PC-3 (cell line): ENCODE measurements around the gene TPX2. TPM values are rescaled to one million over a fixed set of nuclear protein-coding genes. Genes with fewer than 3 reads are reported as not detected.

ENCODE experiments used
- ATAC-seq: fragments of 200-7000 bp; cut with Tn5 transposase; 2 replicates; pipeline ENCODE4 v1.9.1; 2020; ENCODE audit warnings: mild to moderate bottlenecking, moderate library complexity
- BruUV-seq: library from RNA; stranded (reverse); fragments of 400-500 nt; replicated peaks from 2 replicates; lab custom pipeline; 2021; lab: Mats Ljungman, UMichigan
- CTCF ChIA-PET: fragments of 300-600 bp; sonication (Branson Sonifier 250); formaldehyde crosslinking; loops from one replicate; lab custom pipeline; 2022; ENCODE audit warnings: antibody characterized with exemption; lab: Charles Lee
- POLR2A ChIA-PET: fragments of 300-600 bp; sonication (Branson Sonifier 250); formaldehyde crosslinking; loops from one replicate; lab custom pipeline; 2022; ENCODE audit warnings: antibody characterized with exemption; ENCODE audit not compliant: unreplicated experiment; lab: Charles Lee
- DNase-seq: peaks from one replicate; pipeline ENCODE4 v3.0.0-alpha.2; 2015
- H2AFZ ChIP-seq: fragments of 300-600 bp; sonication (generic); 2 replicates; pipeline ENCODE4 v1.6.0; 2016; ENCODE audit warnings: antibody characterized with exemption, low read length
- H3F3A ChIP-seq: fragments of 300-600 bp; sonication (generic); one replicate; pipeline ENCODE4 v1.6.0; 2017; ENCODE audit warnings: antibody characterized with exemption, low read length, control low read depth, mild to moderate bottlenecking; ENCODE audit not compliant: unreplicated experiment
- H3K27ac ChIP-seq: fragments of 300-600 bp; sonication (generic); 2 replicates; pipeline ENCODE4 v1.5.1; 2016; ENCODE audit warnings: mild to moderate bottlenecking, low read length
- H3K27me3 ChIP-seq: fragments of 300-600 bp; sonication (generic); 2 replicates; pipeline ENCODE4 v1.6.1; 2016; ENCODE audit warnings: low read length, mixed read lengths
- H3K36me3 ChIP-seq: fragments of 300-600 bp; sonication (generic); 2 replicates; pipeline ENCODE4 v1.6.1; 2016; ENCODE audit warnings: low read depth, mixed run types, low read length, mixed read lengths
- H3K4me1 ChIP-seq: fragments of 300-600 bp; sonication (generic); 2 replicates; pipeline ENCODE4 v1.5.1; 2016; ENCODE audit warnings: low read length; ENCODE audit not compliant: insufficient read depth
- H3K4me2 ChIP-seq: fragments of 300-600 bp; sonication (generic); 2 replicates; pipeline ENCODE4 v1.6.0; 2016; ENCODE audit warnings: low read length
- H3K4me3 ChIP-seq: fragments of 300-600 bp; sonication (generic); 2 replicates; pipeline ENCODE4 v1.5.1; 2016; ENCODE audit warnings: mild to moderate bottlenecking, low read length, mixed read lengths
- H3K79me2 ChIP-seq: fragments of 300-600 bp; sonication (generic); 2 replicates; pipeline ENCODE4 v1.6.1; 2017; ENCODE audit warnings: low read length, mixed read lengths
- H3K9ac ChIP-seq: fragments of 300-600 bp; sonication (generic); 2 replicates; pipeline ENCODE4 v1.6.0; 2016; ENCODE audit warnings: mild to moderate bottlenecking, low read length
- H3K9me2 ChIP-seq: fragments of 300-600 bp; sonication (generic); replicated peaks from 2 replicates; pipeline ENCODE4 v1.6.1; 2016; ENCODE audit warnings: mixed run types, low read length, mixed read lengths
- H3K9me3 ChIP-seq: fragments of 300-600 bp; sonication (generic); 2 replicates; pipeline ENCODE4 v1.6.1; 2016; ENCODE audit warnings: low read length, mixed read lengths
- H4K20me1 ChIP-seq: fragments of 300-600 bp; sonication (generic); 2 replicates; pipeline ENCODE4 v1.6.1; 2016; ENCODE audit warnings: low read length, mixed read lengths
- CTCF ChIP-seq: fragments of 300-600 bp; sonication (generic); conservative IDR thresholded peaks from 2 replicates; pipeline ENCODE4 v1.5.1; 2017; ENCODE audit warnings: antibody characterized with exemption, low read depth, mild to moderate bottlenecking, low read length
- EZH2 ChIP-seq: fragments of 300-600 bp; sonication (generic); IDR thresholded peaks from one replicate; pipeline ENCODE4 v1.6.1; 2017; ENCODE audit warnings: antibody characterized with exemption, mild to moderate bottlenecking, low read length; ENCODE audit not compliant: unreplicated experiment
- EZH2phosphoT487 ChIP-seq: fragments of 300-600 bp; sonication (generic); IDR thresholded peaks from 2 replicates; pipeline ENCODE4 v1.6.1; 2018; ENCODE audit warnings: mild to moderate bottlenecking, antibody characterized with exemption, low read length, borderline replicate concordance
- intact Hi-C: fragments of 100-400 bp; cut with micrococcal nuclease; formaldehyde crosslinking; loops from 2 replicates; pipeline ENCODE4 v1.9.0; 2023
- total RNA-seq: library from RNA; depleted of rRNA; stranded (reverse); fragments of >200 nt; gene quantifications from 2 replicates; pipeline ENCODE4 v1.2.3, GENCODE V29; 2014

The TPX2 gene
- total RNA-seq, 1 experiment from 2014 or later: 128 TPM

GRCh38 chr20:31694842-31695593 lies 44.1 kb upstream of the TPX2 start:
- Histone ChIP-seq H3K4me2 (no peak overlapping the region), H3K9me3 (no peaks in the 10 kb centered on the region), H4K20me1 (no peaks in the 10 kb centered on the region), H3K9me2 (no peaks in the 10 kb centered on the region), H3K9ac (peak overlapping the region; percentile 42), H3K27me3 (no peaks in the 10 kb centered on the region), H3K4me1 (peaks cover 65% of the 10 kb centered on the region), H2AFZ (no peak overlapping the region), H3K79me2 (peaks cover 92% of the 10 kb centered on the region), H3K27ac (peak overlapping the region; percentile 86), H3K36me3 (peaks cover 58% of the 10 kb centered on the region), H3F3A (no peaks in the 10 kb centered on the region), H3K4me3 (no peak overlapping the region)
- ATAC-seq (no peak), DNase-seq (peak; percentile 1)
- intact Hi-C loops: no loop called here
- BruUV-seq: no TSS peak
- ChIA-PET CTCF (interaction anchor here (1.5 kb wide), 1 partner anchor 29 kb away, joined by 5 read pairs; no protein-coding TSS in a partner anchor), POLR2A (interaction anchor here (1.5 kb wide), 1 partner anchor 10 kb away, joined by 20 read pairs; no protein-coding TSS in a partner anchor)
- TF ChIP-seq EZH2phosphoT487: no peak
- no peak for TF ChIP-seq EZH2
- no peak for TF ChIP-seq CTCF

DNA sequence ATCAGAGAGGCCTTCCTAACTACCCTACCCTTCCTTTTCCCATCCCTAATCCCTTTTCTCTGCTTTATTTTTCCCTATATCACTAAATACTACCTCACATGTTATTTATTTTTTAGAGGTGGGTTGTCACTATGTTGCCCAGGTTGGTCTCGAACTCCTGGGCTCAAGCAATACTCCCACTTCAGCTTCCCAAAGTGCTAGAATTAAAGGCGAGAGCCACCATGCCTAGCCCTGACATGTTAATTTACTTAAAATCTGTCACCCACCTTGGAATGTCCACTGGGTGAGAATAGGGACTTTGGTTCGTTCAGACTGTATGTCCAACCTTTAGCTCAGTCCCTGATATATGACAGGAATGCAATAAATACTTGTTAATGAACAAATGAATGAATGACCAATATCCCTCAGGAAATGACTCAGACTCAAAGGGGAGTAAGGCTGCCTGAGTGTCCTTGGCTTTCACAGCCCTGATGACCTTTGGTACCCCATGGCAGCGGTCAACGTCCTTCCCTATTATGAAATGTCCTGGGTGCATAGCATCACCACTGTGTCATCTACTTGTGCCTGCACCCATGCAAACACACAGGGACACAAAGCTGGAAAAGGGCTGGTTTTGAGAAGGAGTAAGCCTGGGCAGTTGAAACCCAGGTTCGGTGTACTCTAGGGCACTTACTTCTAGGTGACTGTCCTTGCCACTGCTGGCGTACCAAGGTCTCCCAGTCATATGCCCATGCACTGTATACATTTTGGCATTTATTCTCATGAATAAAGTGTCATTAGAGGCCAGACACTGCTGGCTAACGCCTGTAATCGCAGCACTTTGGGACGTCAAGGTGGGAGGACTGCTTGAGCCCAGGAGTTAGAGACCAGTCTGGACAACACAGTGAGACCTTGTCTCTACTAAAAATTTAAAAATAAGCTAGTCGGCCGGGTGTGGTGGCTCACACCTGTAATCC lies 43.0 kb upstream of the TPX2 start:
- TF ChIP-seq EZH2phosphoT487 (no peak), CTCF (no peak), EZH2 (no peak)
- H3K79me2 ChIP-seq: peaks cover 95% of the 10 kb centered on the region
- peak; percentile 71 for ATAC-seq
- CTCF ChIA-PET: interaction anchor here (1.0 to 1.5 kb wide), 3 partner anchors 8 to 34 kb away, joined by 5 to 10 read pairs (median 9); no protein-coding TSS in a partner anchor
- H3K27ac ChIP-seq: peak overlapping the region; percentile 86
- no peaks in the 10 kb centered on the region for H3K9me2 ChIP-seq
- no peaks in the 10 kb centered on the region for H4K20me1 ChIP-seq
- BruUV-seq: TSS peak; percentile 74
- H3K27me3 ChIP-seq: no peaks in the 10 kb centered on the region
- no peaks in the 10 kb centered on the region for H3F3A ChIP-seq
- POLR2A ChIA-PET: interaction anchor here (0.6 to 1.5 kb wide), 6 partner anchors 8 to 27 kb away, joined by 3 to 20 read pairs (median 8); partner anchors contain the start of gene BCL2L1
- no peaks in the 10 kb centered on the region for H3K9me3 ChIP-seq
- intact Hi-C loops: loop anchor here (1.0 to 2.0 kb wide), 3 partner anchors 8 to 27 kb away; partner anchors contain the start of gene BCL2L1
- peak overlapping the region; percentile 27 for H3K4me2 ChIP-seq
- peak overlapping the region; percentile 42 for H3K9ac ChIP-seq
- peaks cover 60% of the 10 kb centered on the region for H3K36me3 ChIP-seq
- no peak overlapping the region for H3K4me3 ChIP-seq
- DNase-seq: peak; percentile 95
- peaks cover 73% of the 10 kb centered on the region for H3K4me1 ChIP-seq
- no peak overlapping the region for H2AFZ ChIP-seq
